ENCODE measurements around the gene ABCC9. TPM values are rescaled to one million over a fixed set of nuclear protein-coding genes. Genes with fewer than 3 reads are reported as not detected.

ABCC9 gene
- total RNA-seq, 4 donors from 2014 or later, result 12.5 to 41.6 (median 27.3) TPM

GRCh38 chr12:21984375-21984774, 43.1 kb upstream of the ABCC9 start:
- H3K9me3 ChIP-seq, result no peaks in the 10 kb centered on the region
- H3K4me3 ChIP-seq, result no peak overlapping the region
- no peaks in the 10 kb centered on the region for H3K27me3 ChIP-seq
- H3K27ac ChIP-seq, result no peak overlapping the region
- no peak for DNase-seq (ENCODE audit: low spot score in 2 of 2)
- H3K4me1 ChIP-seq, result no peaks in the 10 kb centered on the region
- H3K36me3 ChIP-seq, result no peaks in the 10 kb centered on the region
- no peak for TF ChIP-seq EP300 (IDR thresholded peaks at IDR 0.05)

DNA sequence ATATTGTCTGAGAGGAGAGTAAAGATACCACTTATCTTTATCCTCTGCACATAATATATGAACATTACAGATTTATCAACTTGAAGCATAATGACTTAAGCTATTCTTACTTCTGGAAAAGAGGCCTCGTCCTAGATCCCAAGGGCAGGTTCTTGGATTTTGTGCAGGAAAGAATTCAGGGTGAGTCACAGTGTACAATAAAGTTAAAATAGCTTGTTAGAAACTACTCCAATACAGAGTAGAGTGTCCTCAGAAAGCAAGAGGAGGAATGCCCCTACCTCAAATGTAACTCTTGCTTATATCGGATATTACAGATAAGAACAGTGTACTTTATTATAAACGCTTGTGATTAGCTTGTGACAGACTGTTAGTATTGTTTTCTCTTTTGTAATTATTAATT, 41.9 kb upstream of the ABCC9 start:
- 79 to 81% methylated on average over 3 of the region's 3 CpGs for WGBS, 2 donors
- no peak for DNase-seq (ENCODE audit: low spot score in 2 of 2)
- H3K27me3 ChIP-seq, result no peaks in the 10 kb centered on the region
- H3K36me3 ChIP-seq, result no peaks in the 10 kb centered on the region
- H3K4me3 ChIP-seq, result no peak overlapping the region
- H3K9me3 ChIP-seq, result no peaks in the 10 kb centered on the region
- no peaks in the 10 kb centered on the region for H3K4me1 ChIP-seq
- no peak overlapping the region for H3K27ac ChIP-seq
- no peak for TF ChIP-seq CTCF (IDR thresholded peaks at IDR 0.05)
- no peak for TF ChIP-seq EP300 (IDR thresholded peaks at IDR 0.05)
- no peak for TF ChIP-seq POLR2A (IDR thresholded peaks at IDR 0.05)

GRCh38 chr12:21980544-21980943, 39.3 kb upstream of the ABCC9 start:
- TF ChIP-seq POLR2A (IDR thresholded peaks at IDR 0.05) (no peak), EP300 (IDR thresholded peaks at IDR 0.05) (no peak), CTCF (IDR thresholded peaks at IDR 0.05) (no peak)
- Histone ChIP-seq H3K4me3 (no peak overlapping the region), H3K27ac (no peak overlapping the region), H3K4me1 (no peaks in the 10 kb centered on the region), H3K9me3 (no peaks in the 10 kb centered on the region), H3K27me3 (no peaks in the 10 kb centered on the region), H3K36me3 (no peaks in the 10 kb centered on the region)
- WGBS, 2 donors, result 83% methylated on average over 1 of the region's 1 CpG
- no peak for DNase-seq (ENCODE audit: low spot score in 2 of 2)

DNA sequence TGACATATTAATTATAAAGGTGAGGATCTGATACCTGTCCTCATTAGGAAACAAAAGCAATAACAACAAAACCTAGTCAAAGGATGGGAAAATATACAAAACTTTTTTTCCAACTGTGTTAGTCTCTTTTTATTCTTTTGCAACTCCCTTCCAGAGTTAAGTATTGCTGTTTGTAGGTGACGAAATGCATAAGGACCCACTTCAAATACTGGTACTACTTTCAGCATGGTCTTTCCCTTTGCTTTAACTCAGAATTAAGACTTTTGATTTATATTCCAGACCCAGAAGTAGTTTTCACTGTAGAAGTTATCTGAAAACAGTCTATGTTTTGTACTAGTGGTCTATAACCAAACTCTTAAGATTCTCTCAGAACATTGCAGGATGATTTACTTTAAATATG, 34.1 kb upstream of the ABCC9 start:
- no peaks in the 10 kb centered on the region for H3K9me3 ChIP-seq
- H3K27me3 ChIP-seq, result no peaks in the 10 kb centered on the region
- H3K4me3 ChIP-seq, result no peak overlapping the region
- no peak for DNase-seq (ENCODE audit: low spot score in 2 of 2)
- H3K36me3 ChIP-seq, result no peaks in the 10 kb centered on the region
- no peak for TF ChIP-seq POLR2A (IDR thresholded peaks at IDR 0.05)
- no peak for TF ChIP-seq EP300 (IDR thresholded peaks at IDR 0.05)
- no peak for TF ChIP-seq CTCF (IDR thresholded peaks at IDR 0.05)
- 83 to 90% methylated on average over 1 of the region's 1 CpG for WGBS, 2 donors
- H3K4me1 ChIP-seq, result no peaks in the 10 kb centered on the region
- no peak overlapping the region for H3K27ac ChIP-seq

- Histone ChIP-seq H3K4me1 (no peaks in the 10 kb centered on the region), H3K4me3 (no peak overlapping the region), H3K27ac (no peak overlapping the region), H3K27me3 (no peaks in the 10 kb centered on the region), H3K9me3 (no peaks in the 10 kb centered on the region), H3K36me3 (no peaks in the 10 kb centered on the region)
- DNase-seq (ENCODE audit: low spot score in 2 of 2), result no peak
- no peak for TF ChIP-seq POLR2A (IDR thresholded peaks at IDR 0.05)
- no peak for TF ChIP-seq EP300 (IDR thresholded peaks at IDR 0.05)
- TF ChIP-seq CTCF (IDR thresholded peaks at IDR 0.05), result no peak
These were observed 32.0 kb upstream of the ABCC9 start for GRCh38 chr12:21973221-21973620.

DNA sequence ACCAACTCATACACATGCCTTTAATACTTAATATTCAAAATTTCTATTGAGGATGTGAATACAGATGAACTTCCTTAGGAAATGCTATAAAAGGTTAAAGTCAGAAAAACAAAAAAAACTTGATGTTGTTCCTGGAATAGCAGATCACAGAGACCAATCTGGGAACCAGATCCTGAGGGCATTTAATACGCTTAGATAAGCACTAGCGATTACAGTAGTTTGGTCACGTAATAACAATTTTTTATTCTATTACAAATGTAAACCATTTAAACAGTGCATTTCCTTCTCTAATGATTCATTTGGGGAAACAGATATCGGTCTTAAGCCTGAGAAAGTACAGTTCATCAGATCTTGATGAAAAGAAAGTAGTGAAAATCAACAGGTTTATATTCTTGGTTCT, 30.8 kb upstream of the ABCC9 start:
- no peak for DNase-seq (ENCODE audit: low spot score in 2 of 2)
- no peak overlapping the region for H3K4me3 ChIP-seq
- WGBS, 2 donors, result 52 to 66% methylated on average over 4 of the region's 4 CpGs
- no peak overlapping the region for H3K27ac ChIP-seq
- no peaks in the 10 kb centered on the region for H3K9me3 ChIP-seq
- no peaks in the 10 kb centered on the region for H3K36me3 ChIP-seq
- no peaks in the 10 kb centered on the region for H3K27me3 ChIP-seq
- TF ChIP-seq CTCF (IDR thresholded peaks at IDR 0.05), result no peak
- TF ChIP-seq EP300 (IDR thresholded peaks at IDR 0.05), result no peak
- H3K4me1 ChIP-seq, result no peaks in the 10 kb centered on the region
